HG03378 (cell line): ENCODE measurements around the gene UTF1.
"Not testable (repeated sequence)": the region's sequence is repeated elsewhere in the genome, so short reads cannot be mapped to it uniquely, and the experiment has no call there.

ENCODE experiments used
- ATAC-seq: cut with Tn5 transposase; IDR thresholded peaks from one replicate; pipeline ENCODE4 v1.9.1; 2021; ENCODE audit warnings: mild to moderate bottlenecking, moderate library complexity; ENCODE audit not compliant: unreplicated experiment

Gene UTF1

DNA sequence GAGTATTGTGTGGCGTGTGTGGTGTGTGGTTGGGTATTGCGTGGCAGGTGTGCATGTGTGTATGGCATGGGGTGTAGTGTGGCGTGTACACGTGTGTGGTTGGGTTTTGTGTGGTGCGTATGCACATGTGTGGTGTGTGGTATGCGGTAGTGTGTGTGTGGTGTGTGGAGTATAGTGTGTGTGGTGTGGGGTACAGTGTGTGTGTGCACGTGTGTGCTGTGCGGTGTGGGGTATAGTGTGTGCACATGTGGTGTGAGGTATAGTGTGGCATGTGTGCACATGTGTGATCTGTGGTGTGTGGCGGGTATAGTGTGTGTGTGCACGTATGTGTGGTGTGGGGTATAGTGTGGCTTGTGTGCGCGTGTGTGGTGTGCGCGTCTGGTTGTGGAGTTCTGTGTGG is 20.9 kb upstream of the UTF1 start:
- ATAC-seq, result no peak

- no peak for ATAC-seq
Measured at GRCh38 chr10:133209641-133210040, 20.4 kb upstream of the UTF1 start.

GRCh38 chr10:133210398-133211140 is 19.4 kb upstream of the UTF1 start:
- ATAC-seq, result no peak

DNA sequence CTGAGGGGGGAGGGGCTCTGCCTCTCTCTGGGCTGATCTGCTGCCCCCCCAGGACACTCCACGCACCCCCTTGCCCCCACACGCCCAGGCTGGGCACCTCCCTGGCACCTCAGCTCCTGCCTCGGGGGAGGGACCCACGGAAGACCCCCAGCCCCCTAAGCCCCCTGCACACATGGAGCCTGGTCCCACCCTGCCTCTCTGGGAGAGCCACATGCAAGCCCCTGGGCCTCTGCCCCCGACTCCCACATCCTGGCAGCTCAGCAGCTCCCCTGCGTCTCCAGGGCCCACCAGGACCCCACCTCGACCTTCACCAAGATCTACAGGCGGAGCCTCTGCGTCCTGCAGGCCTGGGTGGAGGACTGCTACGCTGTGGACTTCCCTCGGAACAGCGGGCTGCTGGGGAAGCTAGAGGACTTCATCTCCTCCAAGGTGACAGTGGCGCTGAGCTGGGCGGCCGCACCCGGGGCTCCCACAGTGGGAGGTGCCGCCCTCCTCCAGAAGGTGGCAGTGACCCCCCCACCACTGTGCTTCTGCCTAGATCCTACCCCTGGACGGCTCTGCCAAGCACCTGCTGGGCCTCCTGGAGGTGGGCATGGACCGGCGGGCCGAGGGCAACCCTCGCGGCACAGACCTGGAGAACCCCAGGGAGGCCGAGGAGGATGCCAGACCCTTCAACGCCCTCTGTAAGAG is 18.7 kb upstream of the UTF1 start:
- no peak for ATAC-seq

- ATAC-seq, result no peak
Measured at GRCh38 chr10:133211959-133212852, 17.8 kb upstream of the UTF1 start.

DNA sequence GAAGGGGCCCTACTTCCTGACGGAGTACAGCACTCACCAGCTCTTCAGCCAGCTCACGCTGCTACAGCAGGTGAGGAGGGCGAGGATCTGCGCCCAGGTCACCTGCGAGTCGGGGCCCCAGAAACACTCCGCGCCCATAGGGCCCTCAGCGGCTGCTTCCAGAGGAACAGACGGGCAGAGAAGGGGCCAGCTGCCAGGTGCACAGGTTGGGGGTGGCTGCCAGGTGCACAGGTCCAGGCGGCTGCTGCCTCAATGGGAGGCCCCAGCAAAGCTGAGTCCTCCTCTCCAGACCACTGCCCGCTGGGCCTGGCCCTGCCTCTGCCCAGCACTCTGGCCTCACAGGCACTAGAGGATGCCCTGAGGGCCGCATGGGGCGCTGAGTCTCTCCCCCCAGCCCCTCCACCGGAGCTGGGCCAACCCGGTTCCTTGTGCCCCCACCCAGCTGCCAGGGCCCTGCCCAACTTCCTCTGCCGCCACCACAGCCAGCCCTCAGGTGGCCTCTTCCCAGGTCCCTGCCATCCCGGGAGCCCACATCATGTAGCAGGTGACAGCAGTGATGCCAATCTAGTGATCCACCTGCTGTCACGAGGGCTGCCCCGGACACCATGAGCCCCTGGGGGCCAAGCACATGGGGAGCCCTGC is 17.0 kb upstream of the UTF1 start:
- no peak for ATAC-seq

GRCh38 chr10:133213641-133214467 is 16.2 kb upstream of the UTF1 start:
- no peak for ATAC-seq

DNA sequence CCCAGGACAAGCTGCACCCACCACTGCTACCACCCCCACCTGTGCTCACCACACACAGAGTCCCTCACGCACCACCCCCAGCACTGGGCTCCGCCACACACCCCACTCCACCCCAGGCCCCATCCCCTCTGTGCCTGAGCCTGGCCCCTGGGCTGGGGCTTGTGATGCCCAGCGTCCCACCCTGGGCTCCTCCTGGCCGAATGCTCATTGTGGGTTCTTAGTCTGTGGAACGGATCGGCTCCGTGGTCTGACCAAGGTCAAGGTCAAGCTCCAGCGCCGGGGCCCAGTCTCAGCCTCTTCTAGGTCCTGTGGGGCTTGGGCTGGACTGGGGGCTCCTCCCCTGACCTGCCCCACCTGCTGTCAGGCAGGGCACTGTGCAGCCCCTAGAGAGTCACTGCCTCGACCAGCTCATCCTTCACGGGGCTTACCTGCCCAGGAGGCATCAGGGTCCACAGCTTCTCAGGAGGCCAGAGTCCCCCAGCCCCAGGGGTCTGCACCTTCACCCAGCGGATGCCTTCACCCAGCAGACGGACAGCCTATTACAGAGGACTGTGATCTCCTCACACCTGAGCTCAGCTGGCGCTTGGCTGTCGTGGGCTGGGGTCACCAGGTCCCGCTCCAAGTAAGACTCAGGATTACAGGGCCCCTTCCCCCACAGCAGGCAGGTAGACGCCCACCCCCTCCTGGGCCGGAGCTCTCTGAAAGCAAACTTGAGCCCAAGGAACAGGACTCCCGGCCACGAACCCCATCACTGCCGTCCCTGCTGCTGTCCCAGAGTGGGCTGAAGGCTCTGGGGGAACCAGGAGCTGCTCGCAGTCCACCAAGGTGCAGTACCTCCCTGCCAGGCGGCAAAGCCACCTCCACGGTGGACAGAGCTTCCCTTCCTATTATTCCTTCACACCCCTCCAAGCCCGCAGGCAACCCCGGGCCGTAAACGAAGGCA is 15.3 kb upstream of the UTF1 start:
- no peak for ATAC-seq

GRCh38 chr10:133215586-133215985 is 14.4 kb upstream of the UTF1 start:
- no peak for ATAC-seq

GRCh38 chr10:133216776-133217175 is 13.2 kb upstream of the UTF1 start:
- no peak for ATAC-seq

GRCh38 chr10:133217800-133218589 is 12.0 kb upstream of the UTF1 start:
- ATAC-seq, result no peak

GRCh38 chr10:133218891-133219290 is 11.1 kb upstream of the UTF1 start:
- no peak for ATAC-seq

GRCh38 chr10:133219782-133220181 is 10.2 kb upstream of the UTF1 start:
- no peak for ATAC-seq

DNA sequence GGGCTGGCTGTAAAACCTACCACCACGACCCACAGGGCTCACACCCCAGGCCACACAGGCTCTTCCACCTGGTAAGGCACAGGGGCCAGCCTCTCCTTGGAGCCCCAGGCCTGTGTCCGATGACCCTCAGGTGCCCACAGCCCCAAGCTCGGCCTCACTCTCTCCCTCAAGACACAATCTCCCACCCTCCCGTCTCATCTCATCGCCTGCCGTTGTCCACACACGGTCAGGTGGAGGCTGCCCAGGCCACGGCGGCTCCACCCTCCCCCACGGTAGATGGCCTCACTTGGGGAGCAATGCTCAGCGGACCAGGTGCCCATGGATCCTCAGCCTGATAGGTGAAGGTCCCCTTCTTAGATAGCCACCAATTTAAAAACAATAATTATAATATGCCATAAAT is 8.7 kb upstream of the UTF1 start:
- ATAC-seq, result no peak

DNA sequence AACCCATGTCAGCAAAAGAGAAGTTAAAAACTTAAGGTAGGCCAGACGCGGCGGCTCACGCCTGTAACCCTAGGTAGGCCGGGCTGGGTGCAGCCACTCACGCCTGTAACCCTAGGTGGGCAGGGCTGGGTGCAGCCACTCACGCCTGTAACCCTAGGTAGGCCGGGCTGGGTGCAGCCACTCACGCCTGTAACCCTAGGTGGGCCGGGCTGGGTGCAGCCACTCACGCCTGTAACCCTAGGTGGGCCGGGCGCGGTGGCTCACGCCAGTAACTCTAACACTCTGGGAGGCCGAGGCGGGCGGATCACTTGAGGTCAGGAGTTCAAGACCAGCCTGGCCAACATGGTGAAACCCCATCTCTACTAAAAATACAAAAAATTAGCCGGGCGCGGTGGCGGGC is 8.3 kb upstream of the UTF1 start:
- ATAC-seq, result not testable (repeated sequence)

DNA sequence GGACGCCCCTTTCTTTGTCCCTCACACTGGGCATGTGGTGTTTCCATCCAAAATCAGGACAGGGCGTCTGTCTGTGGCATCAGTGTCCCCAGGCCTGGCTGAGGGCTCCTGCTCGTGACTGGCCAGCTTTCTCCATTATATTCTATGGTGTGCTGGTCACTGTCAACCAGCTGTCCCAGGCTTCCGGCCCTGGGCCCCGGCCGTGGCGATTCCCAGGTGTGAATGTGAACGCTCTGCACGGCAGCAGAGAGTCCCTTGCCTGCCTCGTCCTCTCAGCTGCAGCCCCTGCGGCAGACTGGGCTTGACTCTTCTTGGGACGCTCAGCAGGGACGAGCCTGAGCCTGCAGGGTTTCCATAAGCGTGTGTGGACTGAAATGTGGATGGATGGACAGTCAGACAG is 5.9 kb upstream of the UTF1 start:
- ATAC-seq, result no peak

- ATAC-seq, result no peak
Measured at GRCh38 chr10:133224756-133225372, 5.2 kb upstream of the UTF1 start.

DNA sequence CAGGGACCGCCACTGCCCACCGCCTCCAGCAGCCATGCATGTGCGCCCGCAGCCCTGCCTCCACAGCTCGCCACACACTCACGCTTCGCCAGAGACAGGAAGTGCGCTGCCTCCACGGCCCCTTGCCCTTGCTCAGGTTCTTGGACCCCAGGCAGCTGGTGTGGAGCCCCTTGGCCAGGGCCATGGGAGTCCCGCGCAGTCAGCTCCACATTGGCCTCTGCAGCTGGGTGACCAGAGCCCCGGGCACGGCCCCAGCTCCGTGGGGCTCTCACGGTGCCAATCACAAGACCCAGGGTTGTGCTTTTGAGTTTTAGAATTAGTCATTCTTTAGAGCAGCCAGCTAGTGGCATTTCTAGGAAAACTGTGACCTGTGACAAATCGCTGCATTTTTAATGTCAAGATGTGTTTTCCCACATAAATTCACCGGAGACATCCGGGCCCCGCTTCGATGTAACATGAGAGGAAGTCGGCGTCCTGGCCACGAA is 4.3 kb upstream of the UTF1 start:
- no peak for ATAC-seq
